Vagina (tissue), 2 donors: ENCODE data around the gene GOLGA6L22.
"Not testable (repeated sequence)": the region's sequence is repeated elsewhere in the genome, so short reads cannot be mapped to it uniquely, and the experiment has no call there.

ENCODE experiments used
- POLR2AphosphoS5 ChIP-seq, 2 donors: sonication (generic); formaldehyde crosslinking; IDR thresholded peaks; one replicate each; pipeline ENCODE4 v1.9.0; 2017; ENCODE audit warnings: antibody characterized with exemption in 2 of 2, mild to moderate bottlenecking in 2 of 2, low read depth in 1 of 2; ENCODE audit not compliant: insufficient read depth in 1 of 2
- TF ChIP-seq, protein P1 (sequence below), 3 experiments: fragments of 450-650 bp in 2 of 3; fragments of 200-600 bp in 1 of 3; sonication (generic) in 1 of 3; IDR thresholded peaks; one replicate each; pipeline ENCODE4 v1.5.1; 2017 to 2019; ENCODE audit warnings: antibody characterized with exemption in 3 of 3, mild to moderate bottlenecking in 2 of 3, moderate library complexity in 2 of 3

DNA sequence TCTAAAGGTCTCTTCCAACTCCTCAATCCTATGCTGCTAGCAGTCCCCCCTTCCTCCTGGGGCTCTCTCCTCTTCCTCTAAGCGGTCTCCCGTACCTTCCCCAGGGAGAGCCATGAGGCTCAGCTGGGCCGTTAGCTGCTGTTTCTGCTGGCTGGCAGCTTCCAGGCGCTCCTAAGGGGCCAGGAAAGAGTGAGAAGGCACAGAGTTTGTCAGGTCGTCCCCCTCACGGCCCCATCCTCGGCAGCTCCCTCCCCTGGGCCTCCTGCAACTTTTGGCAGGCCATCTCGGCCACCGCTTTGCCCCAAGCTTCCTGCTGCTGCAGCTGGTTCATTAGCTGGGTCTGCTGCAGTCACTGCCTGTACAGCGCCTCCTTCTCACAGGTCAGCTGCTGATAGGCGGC, 29.3 kb upstream of the GOLGA6L22 start:
- TF ChIP-seq, protein P1, sequence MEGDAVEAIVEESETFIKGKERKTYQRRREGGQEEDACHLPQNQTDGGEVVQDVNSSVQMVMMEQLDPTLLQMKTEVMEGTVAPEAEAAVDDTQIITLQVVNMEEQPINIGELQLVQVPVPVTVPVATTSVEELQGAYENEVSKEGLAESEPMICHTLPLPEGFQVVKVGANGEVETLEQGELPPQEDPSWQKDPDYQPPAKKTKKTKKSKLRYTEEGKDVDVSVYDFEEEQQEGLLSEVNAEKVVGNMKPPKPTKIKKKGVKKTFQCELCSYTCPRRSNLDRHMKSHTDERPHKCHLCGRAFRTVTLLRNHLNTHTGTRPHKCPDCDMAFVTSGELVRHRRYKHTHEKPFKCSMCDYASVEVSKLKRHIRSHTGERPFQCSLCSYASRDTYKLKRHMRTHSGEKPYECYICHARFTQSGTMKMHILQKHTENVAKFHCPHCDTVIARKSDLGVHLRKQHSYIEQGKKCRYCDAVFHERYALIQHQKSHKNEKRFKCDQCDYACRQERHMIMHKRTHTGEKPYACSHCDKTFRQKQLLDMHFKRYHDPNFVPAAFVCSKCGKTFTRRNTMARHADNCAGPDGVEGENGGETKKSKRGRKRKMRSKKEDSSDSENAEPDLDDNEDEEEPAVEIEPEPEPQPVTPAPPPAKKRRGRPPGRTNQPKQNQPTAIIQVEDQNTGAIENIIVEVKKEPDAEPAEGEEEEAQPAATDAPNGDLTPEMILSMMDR (IDR thresholded peaks at IDR 0.05): not testable (repeated sequence)
- TF ChIP-seq POLR2AphosphoS5 (IDR thresholded peaks at IDR 0.05; ENCODE audit: insufficient read depth in 1 of 2, low read depth in 1 of 2): not testable (repeated sequence)
